Osteocyte (in vitro differentiated cells): ENCODE data around the gene VAMP7. TPM values are rescaled to one million over a fixed set of nuclear protein-coding genes. Genes with fewer than 3 reads are reported as not detected.

Experiments used
- DNase-seq: peaks from one replicate; pipeline ENCODE4 v3.0.0; 2021; ENCODE audit warnings: mixed read lengths; ENCODE audit not compliant: unreplicated experiment; ENCODE audit errors: extremely low spot score
- H3K27ac Mint-ChIP-seq: one replicate; pipeline ENCODE4 v1.8.0; 2021; ENCODE audit warnings: mild to moderate bottlenecking, mixed read lengths; ENCODE audit not compliant: unreplicated experiment
- H3K27me3 Mint-ChIP-seq: one replicate; pipeline ENCODE4 v1.8.0; 2021; ENCODE audit warnings: mixed read lengths; ENCODE audit not compliant: unreplicated experiment
- H3K36me3 Mint-ChIP-seq: one replicate; pipeline ENCODE4 v1.8.0; 2021; ENCODE audit warnings: mixed read lengths; ENCODE audit not compliant: unreplicated experiment
- H3K4me1 Mint-ChIP-seq: one replicate; pipeline ENCODE4 v1.8.0; 2021; ENCODE audit warnings: mixed read lengths; ENCODE audit not compliant: unreplicated experiment
- H3K4me3 Mint-ChIP-seq: one replicate; pipeline ENCODE4 v1.8.0; 2021; ENCODE audit warnings: mild to moderate bottlenecking, moderate library complexity, mixed read lengths; ENCODE audit not compliant: unreplicated experiment
- H3K9me3 Mint-ChIP-seq: one replicate; pipeline ENCODE4 v1.8.0; 2021; ENCODE audit warnings: mixed read lengths; ENCODE audit not compliant: unreplicated experiment
- total RNA-seq: library from RNA; stranded (reverse); gene quantifications from 2 replicates; pipeline ENCODE4 v1.2.1, GENCODE V29; 2021
- TF ChIP-seq, protein P1 (sequence below): fragments of 200-600 bp; sonication (generic); IDR thresholded peaks from 2 replicates; pipeline ENCODE4 v1.5.0; 2021; ENCODE audit warnings: antibody characterized with exemption, mild to moderate bottlenecking, moderate library complexity

VAMP7 gene
- total RNA-seq, 1 donor from 2014 or later: 36.4 TPM

DNA sequence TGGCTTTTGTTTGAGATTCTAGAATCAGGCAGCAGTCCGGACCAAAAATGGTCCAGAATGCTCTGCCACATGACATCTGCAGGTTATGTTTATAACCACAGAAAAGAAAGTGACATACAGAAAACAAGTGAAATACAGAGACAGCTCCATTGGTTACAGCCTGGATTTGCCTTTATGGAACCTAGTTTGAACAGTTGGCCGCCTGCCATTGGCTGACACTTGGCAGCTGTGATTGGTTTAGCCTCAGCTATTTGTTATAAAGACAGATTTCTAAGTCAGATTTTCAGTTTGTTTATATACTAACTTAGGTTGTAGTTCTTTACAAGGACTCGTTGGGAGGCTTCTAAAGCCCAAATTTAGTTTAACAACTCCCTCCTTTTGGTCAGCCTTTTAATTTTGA is 75.5 kb downstream of the VAMP7 start:
- Mint-ChIP-seq H3K27ac (no peak overlapping the region), H3K27me3 (no peaks in the 10 kb centered on the region), H3K36me3 (no peaks in the 10 kb centered on the region)

DNA sequence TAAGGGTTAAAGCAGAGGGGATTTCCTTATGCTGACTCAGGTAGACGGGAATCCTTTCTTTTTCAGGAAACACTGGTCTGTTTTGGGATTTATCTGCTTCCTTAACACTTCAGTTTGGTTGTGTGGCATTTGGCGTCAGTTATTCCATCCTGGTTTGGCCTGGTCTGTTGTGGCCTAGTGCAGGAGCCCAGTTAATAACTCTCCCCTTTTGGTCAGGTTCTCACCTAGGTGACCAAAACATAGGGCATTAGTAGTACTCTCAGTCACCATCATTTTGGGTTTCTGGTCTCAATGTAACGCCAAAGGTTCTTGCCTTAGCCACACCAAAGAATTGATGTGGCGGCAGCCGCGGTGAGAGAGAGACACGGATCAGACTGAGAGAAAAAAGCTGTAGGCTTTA is 76.7 kb downstream of the VAMP7 start:
- H3K4me1 Mint-ChIP-seq: no peaks in the 10 kb centered on the region
- no peak for DNase-seq
- H3K27me3 Mint-ChIP-seq: no peaks in the 10 kb centered on the region
- TF ChIP-seq, protein P1, sequence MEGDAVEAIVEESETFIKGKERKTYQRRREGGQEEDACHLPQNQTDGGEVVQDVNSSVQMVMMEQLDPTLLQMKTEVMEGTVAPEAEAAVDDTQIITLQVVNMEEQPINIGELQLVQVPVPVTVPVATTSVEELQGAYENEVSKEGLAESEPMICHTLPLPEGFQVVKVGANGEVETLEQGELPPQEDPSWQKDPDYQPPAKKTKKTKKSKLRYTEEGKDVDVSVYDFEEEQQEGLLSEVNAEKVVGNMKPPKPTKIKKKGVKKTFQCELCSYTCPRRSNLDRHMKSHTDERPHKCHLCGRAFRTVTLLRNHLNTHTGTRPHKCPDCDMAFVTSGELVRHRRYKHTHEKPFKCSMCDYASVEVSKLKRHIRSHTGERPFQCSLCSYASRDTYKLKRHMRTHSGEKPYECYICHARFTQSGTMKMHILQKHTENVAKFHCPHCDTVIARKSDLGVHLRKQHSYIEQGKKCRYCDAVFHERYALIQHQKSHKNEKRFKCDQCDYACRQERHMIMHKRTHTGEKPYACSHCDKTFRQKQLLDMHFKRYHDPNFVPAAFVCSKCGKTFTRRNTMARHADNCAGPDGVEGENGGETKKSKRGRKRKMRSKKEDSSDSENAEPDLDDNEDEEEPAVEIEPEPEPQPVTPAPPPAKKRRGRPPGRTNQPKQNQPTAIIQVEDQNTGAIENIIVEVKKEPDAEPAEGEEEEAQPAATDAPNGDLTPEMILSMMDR: no peak
- peaks cover 7% of the 10 kb centered on the region for H3K9me3 Mint-ChIP-seq
- no peak overlapping the region for H3K4me3 Mint-ChIP-seq
- no peaks in the 10 kb centered on the region for H3K36me3 Mint-ChIP-seq
- H3K27ac Mint-ChIP-seq: no peak overlapping the region

More for the DNA sequence above, 75.5 kb downstream of the VAMP7 start:
- TF ChIP-seq, protein P1: no peak
- no peaks in the 10 kb centered on the region for H3K4me1 Mint-ChIP-seq
- peaks cover 7% of the 10 kb centered on the region for H3K9me3 Mint-ChIP-seq
- H3K4me3 Mint-ChIP-seq: no peak overlapping the region
- no peak for DNase-seq

DNA sequence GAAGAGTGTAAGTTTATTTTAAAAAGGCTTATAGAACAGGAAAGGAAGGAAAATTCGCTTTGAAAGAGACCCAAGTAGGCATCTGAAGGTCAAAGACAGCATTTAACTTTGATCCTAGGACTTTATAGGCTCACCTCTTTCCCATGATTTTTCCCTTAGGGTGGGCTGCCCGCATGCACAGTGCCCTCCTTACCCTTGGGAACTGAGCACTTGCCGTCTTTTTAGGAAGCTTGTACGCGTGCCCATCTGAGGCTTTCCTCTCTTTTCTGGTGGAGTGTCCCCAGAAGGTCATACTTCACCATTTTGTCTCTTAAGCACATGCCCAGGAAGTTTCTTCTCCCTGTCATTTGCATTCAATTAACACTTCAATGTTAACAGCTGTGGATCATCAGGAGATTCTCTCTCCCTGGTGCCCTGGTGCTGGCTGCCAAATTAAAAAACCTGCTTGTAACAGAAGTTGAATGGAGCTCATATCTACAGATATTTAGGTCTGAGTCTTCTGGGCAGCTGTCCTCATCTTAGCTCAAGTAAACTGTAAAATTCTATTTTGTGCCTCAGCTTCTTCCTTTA is 78.0 kb downstream of the VAMP7 start:
- H3K36me3 Mint-ChIP-seq: no peaks in the 10 kb centered on the region
- H3K9me3 Mint-ChIP-seq: peaks cover 12% of the 10 kb centered on the region
- DNase-seq: no peak
- no peaks in the 10 kb centered on the region for H3K27me3 Mint-ChIP-seq
- TF ChIP-seq, protein P1: no peak
- no peak overlapping the region for H3K27ac Mint-ChIP-seq
- no peaks in the 10 kb centered on the region for H3K4me1 Mint-ChIP-seq
- no peak overlapping the region for H3K4me3 Mint-ChIP-seq

DNA sequence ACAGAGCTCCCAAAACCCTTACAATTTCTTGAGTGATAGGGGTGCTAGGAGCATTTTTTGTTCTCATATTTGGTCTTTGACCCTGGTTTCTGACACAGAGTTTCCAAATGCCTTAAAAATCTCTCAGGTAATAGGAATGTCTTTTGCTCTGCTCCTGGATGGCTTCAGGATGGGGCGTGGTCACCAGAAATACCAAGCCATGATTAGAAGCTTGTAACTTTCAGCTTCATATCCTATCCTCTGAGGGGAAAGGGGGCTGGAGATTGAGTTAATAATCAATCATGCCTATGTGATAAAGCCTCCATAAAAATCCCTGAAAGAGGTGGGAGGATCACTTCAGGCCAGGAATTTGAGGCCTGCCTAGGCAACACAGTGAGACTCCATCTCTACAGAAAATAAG is 81.8 kb downstream of the VAMP7 start:
- Mint-ChIP-seq H3K27ac (no peak overlapping the region), H3K4me1 (no peaks in the 10 kb centered on the region), H3K4me3 (no peak overlapping the region), H3K27me3 (no peaks in the 10 kb centered on the region), H3K36me3 (no peaks in the 10 kb centered on the region), H3K9me3 (peaks cover 16% of the 10 kb centered on the region)
- TF ChIP-seq, protein P1: no peak
- DNase-seq: no peak

DNA sequence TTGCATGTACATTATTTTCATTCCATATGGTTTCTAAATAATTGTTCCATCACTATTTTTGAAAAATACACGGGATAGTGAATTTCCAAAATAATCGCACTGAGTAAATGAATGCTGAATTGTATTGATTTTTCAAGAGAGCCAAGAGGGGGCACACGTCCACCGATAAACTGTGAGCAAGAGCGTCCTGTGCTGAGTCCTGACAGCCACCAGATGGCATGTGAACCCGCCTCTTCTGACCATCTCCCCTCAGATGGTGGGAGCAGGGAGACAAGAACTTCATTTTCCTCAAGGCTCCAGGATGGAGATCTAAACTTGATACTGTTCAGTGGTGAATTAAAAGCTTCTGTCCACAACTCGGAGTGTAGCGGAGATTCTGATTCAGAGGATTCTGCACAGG is 85.7 kb downstream of the VAMP7 start:
- TF ChIP-seq, protein P1: peak; percentile 43
- no peak overlapping the region for H3K27ac Mint-ChIP-seq
- H3K9me3 Mint-ChIP-seq: peaks cover 36% of the 10 kb centered on the region
- no peaks in the 10 kb centered on the region for H3K27me3 Mint-ChIP-seq
- DNase-seq: no peak
- no peaks in the 10 kb centered on the region for H3K4me1 Mint-ChIP-seq
- no peaks in the 10 kb centered on the region for H3K36me3 Mint-ChIP-seq
- H3K4me3 Mint-ChIP-seq: no peak overlapping the region
